H9 (cell line): ENCODE results near the gene PREP. TPM values are rescaled to one million over a fixed set of nuclear protein-coding genes. Genes with fewer than 3 reads are reported as not detected.

Experiments used
- DNase-seq: peaks from one replicate; pipeline ENCODE4 v3.0.0-alpha.2; 2017
- H2AFZ ChIP-seq: one replicate; pipeline ENCODE4 v1.6.1; 2013; ENCODE audit warnings: mild to moderate bottlenecking, low read length, control low read depth, moderate library complexity
- H2AK5ac ChIP-seq: 2 replicates; pipeline ENCODE4 v1.6.1; 2013; ENCODE audit warnings: low read length, control low read depth, mixed read lengths; ENCODE audit not compliant: insufficient read length
- H2BK120ac ChIP-seq: one replicate; pipeline ENCODE4 v1.6.1; 2013; ENCODE audit warnings: low read depth, mild to moderate bottlenecking, low read length, control low read depth, inconsistent platforms; ENCODE audit not compliant: poor library complexity, severe bottlenecking
- H2BK12ac ChIP-seq: 2 replicates; pipeline ENCODE4 v1.6.1; 2013; ENCODE audit warnings: low read length, control low read depth, mixed read lengths, low read depth; ENCODE audit not compliant: insufficient read length
- H2BK15ac ChIP-seq: 2 replicates; pipeline ENCODE4 v1.6.1; 2013; ENCODE audit warnings: low read depth, low read length, control low read depth
- H2BK20ac ChIP-seq: one replicate; pipeline ENCODE4 v1.6.1; 2013; ENCODE audit warnings: low read depth, mild to moderate bottlenecking, low read length, control low read depth, inconsistent platforms; ENCODE audit not compliant: poor library complexity, severe bottlenecking
- H2BK5ac ChIP-seq: 2 replicates; pipeline ENCODE4 v1.6.1; 2013; ENCODE audit warnings: low read length, control low read depth, mixed read lengths; ENCODE audit not compliant: insufficient read length
- H3K14ac ChIP-seq: 2 replicates; pipeline ENCODE4 v1.6.1; 2013; ENCODE audit warnings: low read length, control low read depth; ENCODE audit not compliant: insufficient read depth
- H3K18ac ChIP-seq: 2 replicates; pipeline ENCODE4 v1.6.1; 2013; ENCODE audit warnings: low read depth, mild to moderate bottlenecking, mixed read lengths, low read length, control low read depth; ENCODE audit not compliant: insufficient read length
- H3K23ac ChIP-seq: 2 replicates; pipeline ENCODE4 v1.6.1; 2013; ENCODE audit warnings: low read length, control low read depth, mixed read lengths, low read depth; ENCODE audit not compliant: insufficient read length
- H3K23me2 ChIP-seq: 2 replicates; pipeline ENCODE4 v1.6.1; 2013; ENCODE audit warnings: low read depth, mild to moderate bottlenecking, mixed read lengths, low read length, control low read depth; ENCODE audit not compliant: insufficient read length, poor library complexity, severe bottlenecking
- H3K27ac ChIP-seq: 2 replicates; pipeline ENCODE4 v1.5.1; 2013; ENCODE audit warnings: low read length, control low read depth, mixed read lengths, low read depth; ENCODE audit not compliant: insufficient read length
- H3K27me3 ChIP-seq: 2 replicates; pipeline ENCODE4 v1.6.1; 2013; ENCODE audit warnings: low read length, control low read depth, inconsistent platforms; ENCODE audit not compliant: insufficient read depth
- H3K4ac ChIP-seq: 2 replicates; pipeline ENCODE4 v1.6.1; 2013; ENCODE audit warnings: low read depth, mild to moderate bottlenecking, control low read depth, inconsistent platforms, low read length, moderate library complexity
- H3K4me1 ChIP-seq: 2 replicates; pipeline ENCODE4 v1.6.1; 2013; ENCODE audit warnings: low read length, control low read depth, inconsistent platforms; ENCODE audit not compliant: insufficient read depth
- H3K4me2 ChIP-seq: 2 replicates; pipeline ENCODE4 v1.6.1; 2013; ENCODE audit warnings: low read length, control low read depth, mixed read lengths; ENCODE audit not compliant: insufficient read length, insufficient read depth
- H3K56ac ChIP-seq: 2 replicates; pipeline ENCODE4 v1.6.1; 2013; ENCODE audit warnings: low read depth, mild to moderate bottlenecking, mixed read lengths, low read length, control low read depth; ENCODE audit not compliant: insufficient read length
- H3K79me1 ChIP-seq: 2 replicates; pipeline ENCODE4 v1.6.1; 2013; ENCODE audit warnings: low read depth, mild to moderate bottlenecking, moderate library complexity, low read length, control low read depth, inconsistent platforms; ENCODE audit not compliant: insufficient read depth, poor library complexity, severe bottlenecking
- H3K79me2 ChIP-seq: 2 replicates; pipeline ENCODE4 v1.6.1; 2013; ENCODE audit warnings: low read length, control low read depth, inconsistent platforms; ENCODE audit not compliant: insufficient read depth
- H3K9ac ChIP-seq: 2 replicates; pipeline ENCODE4 v1.6.1; 2013; ENCODE audit warnings: low read length, control low read depth, mixed read lengths; ENCODE audit not compliant: insufficient read length; ENCODE audit errors: extremely low read depth
- H3K9me3 ChIP-seq: one replicate; pipeline ENCODE4 v1.6.1; 2013; ENCODE audit warnings: low read depth, low read length, inconsistent platforms; ENCODE audit not compliant: control insufficient read depth
- H3T11ph ChIP-seq: one replicate; pipeline ENCODE4 v1.6.1; 2013; ENCODE audit warnings: mild to moderate bottlenecking, low read length, control low read depth, inconsistent platforms
- H4K20me1 ChIP-seq: one replicate; pipeline ENCODE4 v1.6.1; 2013; ENCODE audit not compliant: control insufficient read depth, insufficient read length, insufficient read depth
- H4K5ac ChIP-seq: 2 replicates; pipeline ENCODE4 v1.6.1; 2013; ENCODE audit warnings: low read depth, mild to moderate bottlenecking, mixed read lengths, low read length, control low read depth; ENCODE audit not compliant: insufficient read length
- H4K8ac ChIP-seq: replicated peaks from 2 replicates; pipeline ENCODE4 v1.6.1; 2013; ENCODE audit warnings: low read length, control low read depth, mixed read lengths, low read depth; ENCODE audit not compliant: insufficient read length
- H4K91ac ChIP-seq: 2 replicates; pipeline ENCODE4 v1.6.1; 2013; ENCODE audit warnings: low read depth, mild to moderate bottlenecking, moderate library complexity, mixed read lengths, low read length, control low read depth; ENCODE audit not compliant: insufficient read length
- H3K27ac Mint-ChIP-seq, 3 experiments: 2 replicates in 2 of 3; 3 replicates in 1 of 3; pipeline ENCODE4 v1.8.0; 2020 to 2021; ENCODE audit warnings: mixed read lengths in 3 of 3, mild to moderate bottlenecking in 1 of 3, moderate library complexity in 1 of 3
- H3K27me3 Mint-ChIP-seq: 2 replicates; pipeline ENCODE4 v1.8.0; 2021; ENCODE audit warnings: low read depth, mild to moderate bottlenecking, moderate library complexity, mixed read lengths
- H3K36me3 Mint-ChIP-seq, 3 experiments: 2 replicates in 2 of 3; 3 replicates in 1 of 3; pipeline ENCODE4 v1.8.0; 2020 to 2021; ENCODE audit warnings: low read depth in 3 of 3, mixed read lengths in 3 of 3; ENCODE audit not compliant: insufficient read depth in 1 of 3
- H3K4me1 Mint-ChIP-seq, 2 experiments: 2 replicates each; pipeline ENCODE4 v1.8.0; 2020; ENCODE audit warnings: mixed read lengths in 2 of 2
- H3K4me3 Mint-ChIP-seq, 2 experiments: 2 replicates in 1 of 2; 3 replicates in 1 of 2; pipeline ENCODE4 v1.8.0; 2020 to 2021; ENCODE audit warnings: mild to moderate bottlenecking in 2 of 2, mixed read lengths in 2 of 2, moderate library complexity in 1 of 2
- H3K9me3 Mint-ChIP-seq, 2 experiments: 2 replicates in 1 of 2; 3 replicates in 1 of 2; pipeline ENCODE4 v1.8.0; 2020; ENCODE audit warnings: mild to moderate bottlenecking in 2 of 2, mixed read lengths in 2 of 2, moderate library complexity in 1 of 2
- CTCF ChIP-seq: fragments of 200-600 bp; sonication (generic); conservative IDR thresholded peaks from 3 replicates; pipeline ENCODE4 v1.8.0; 2021; ENCODE audit warnings: antibody characterized with exemption, mild to moderate bottlenecking
- WGBS: extraction: QIAGEN DNeasy Blood & Tissue Kit; methylation state at CpG from one replicate; pipeline ENCODE4 v1.1.7; 2013; ENCODE audit warnings: missing lambda C conversion rate, low lambda C conversion rate, mixed read lengths; ENCODE audit not compliant: insufficient read length; ENCODE audit errors: extremely low coverage; 5-methylcytosine and 5-hydroxymethylcytosine counted together
- total RNA-seq: library from RNA; stranded (reverse); gene quantifications from 2 replicates; pipeline ENCODE4 v1.2.1, GENCODE V29; 2021

The PREP gene
- total RNA-seq, 1 experiment from 2014 or later: 54.0 TPM

GRCh38 chr6:105320765-105321164, 82.1 kb downstream of the PREP start:
- Histone ChIP-seq H3K4ac (no peak overlapping the region), H2BK5ac (no peak overlapping the region), H3K14ac (no peak overlapping the region), H2BK15ac (no peak overlapping the region), H3K27ac (no peak overlapping the region), H2BK12ac (no peak overlapping the region), H3K4me2 (no peak overlapping the region), H2AK5ac (no peak overlapping the region), H3K79me2 (no peaks in the 10 kb centered on the region), H3K18ac (no peak overlapping the region), H3K4me1 (no peaks in the 10 kb centered on the region), H3T11ph (no peak overlapping the region), H3K56ac (no peak overlapping the region), H2BK120ac (no peak overlapping the region), H4K91ac (no peak overlapping the region), H4K5ac (no peak overlapping the region), H4K20me1 (no peaks in the 10 kb centered on the region), H2BK20ac (no peak overlapping the region), H2AFZ (no peak overlapping the region), H3K23ac (no peak overlapping the region), H3K79me1 (no peaks in the 10 kb centered on the region), H4K8ac (no peak overlapping the region), H3K27me3 (no peaks in the 10 kb centered on the region), H3K9me3 (no peaks in the 10 kb centered on the region), H3K23me2 (no peaks in the 10 kb centered on the region), H3K9ac (no peak overlapping the region)
- H3K9me3 Mint-ChIP-seq: no peaks in the 10 kb centered on the region
- no peak overlapping the region for H3K4me3 Mint-ChIP-seq
- no peak for TF ChIP-seq CTCF
- no peak overlapping the region for H3K27ac Mint-ChIP-seq
- H3K27me3 Mint-ChIP-seq: no peaks in the 10 kb centered on the region
- WGBS: no CpG with 5 or more reads among the region's 3 CpGs
- DNase-seq: no peak
- no peaks in the 10 kb centered on the region for H3K4me1 Mint-ChIP-seq
- H3K36me3 Mint-ChIP-seq: peaks cover 4 to 18% (median 18%) of the 10 kb centered on the region in 3 experiments; a peak in 5 of 7 replicates
